NT2/D1 (cell line): Measurements from ENCODE around the gene ELMO3.

Experiments used
- DNase-seq: peaks from one replicate; pipeline ENCODE4 v3.0.0-alpha.2; 2011; ENCODE audit warnings: low read depth, low spot score
- H3K27me3 ChIP-seq: 2 replicates; pipeline ENCODE4 v1.6.0; 2011; ENCODE audit warnings: mild to moderate bottlenecking; ENCODE audit not compliant: insufficient read length, insufficient read depth
- H3K36me3 ChIP-seq: 2 replicates; pipeline ENCODE4 v1.6.1; 2011; ENCODE audit warnings: mild to moderate bottlenecking, low read length, mixed read lengths; ENCODE audit not compliant: insufficient read depth, insufficient read length
- H3K4me1 ChIP-seq: 2 replicates; pipeline ENCODE4 v1.5.1; 2011; ENCODE audit not compliant: insufficient read depth, insufficient read length
- H3K4me3 ChIP-seq: 2 replicates; pipeline ENCODE4 v1.5.1; 2011; ENCODE audit warnings: low read depth; ENCODE audit not compliant: insufficient read length
- H3K9ac ChIP-seq: 2 replicates; pipeline ENCODE4 v1.6.0; 2011; ENCODE audit warnings: low read depth; ENCODE audit not compliant: insufficient read length
- H3K9me3 ChIP-seq: 2 replicates; pipeline ENCODE4 v1.5.1; 2011; ENCODE audit warnings: mild to moderate bottlenecking, low read length; ENCODE audit not compliant: insufficient read depth
- SUZ12 ChIP-seq: IDR thresholded peaks from 2 replicates; pipeline ENCODE4 v1.6.1; 2011; ENCODE audit not compliant: insufficient read length, insufficient read depth; ENCODE audit errors: extremely low read depth
- YY1 ChIP-seq: IDR thresholded peaks from 2 replicates; pipeline ENCODE4 v1.6.1; 2011; ENCODE audit not compliant: insufficient read length, insufficient read depth
- ZNF274 ChIP-seq: IDR thresholded peaks from 2 replicates; pipeline ENCODE4 v1.6.1; 2011; ENCODE audit warnings: mild to moderate bottlenecking, low read depth, low read length

ELMO3 gene

DNA sequence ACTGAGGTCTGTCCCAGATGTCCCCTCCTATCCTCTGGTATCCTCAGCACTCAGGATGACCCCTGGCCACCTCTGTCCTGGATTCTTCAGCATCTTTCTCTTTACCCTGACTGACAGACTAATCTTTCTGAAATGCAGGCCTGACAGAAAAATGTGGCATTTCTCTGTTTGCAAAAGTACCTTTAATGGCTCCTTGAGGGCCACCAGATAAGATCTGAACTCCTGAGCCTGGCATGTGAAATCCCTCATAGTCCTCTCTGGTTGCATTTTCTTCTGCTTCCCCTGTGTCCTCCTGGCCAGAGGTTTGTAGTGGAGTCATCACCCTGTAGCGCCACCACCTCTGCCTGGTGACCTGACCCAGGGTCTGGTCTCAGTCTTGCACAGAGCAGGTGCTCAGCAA is 2.0 kb upstream of the ELMO3 start:
- H3K4me3 ChIP-seq = no peak overlapping the region
- no peak for DNase-seq
- no peak overlapping the region for H3K9ac ChIP-seq
- H3K27me3 ChIP-seq = no peaks in the 10 kb centered on the region
- H3K4me1 ChIP-seq = peaks cover 9% of the 10 kb centered on the region
- H3K9me3 ChIP-seq = no peaks in the 10 kb centered on the region
- H3K36me3 ChIP-seq = peaks cover 89% of the 10 kb centered on the region
- TF ChIP-seq SUZ12 (no peak), YY1 (no peak), ZNF274 (no peak)

DNA sequence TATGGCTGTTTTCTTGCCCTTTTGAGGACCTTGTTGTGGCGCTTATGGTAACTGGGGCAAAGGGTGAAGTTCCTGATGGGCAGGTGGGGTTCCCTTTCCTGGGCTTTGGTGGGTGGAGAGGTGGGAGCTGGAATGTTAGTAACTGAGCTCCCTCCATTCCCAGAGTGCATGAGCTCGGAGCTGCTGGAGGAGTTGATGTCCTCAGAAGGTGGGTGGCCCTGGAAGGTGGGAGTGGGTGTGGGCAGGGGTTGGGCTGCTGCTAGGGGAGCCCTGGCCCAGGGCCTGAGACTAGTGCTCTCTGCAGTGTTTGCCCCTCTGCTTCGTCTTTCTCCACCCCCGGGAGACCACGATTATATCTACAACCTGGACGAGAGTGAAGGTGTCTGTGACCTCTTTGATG is 1.2 kb upstream of the ELMO3 start:
- no peak for TF ChIP-seq ZNF274
- DNase-seq = no peak
- H3K4me1 ChIP-seq = peaks cover 6% of the 10 kb centered on the region
- no peak overlapping the region for H3K4me3 ChIP-seq
- no peaks in the 10 kb centered on the region for H3K27me3 ChIP-seq
- H3K9me3 ChIP-seq = no peaks in the 10 kb centered on the region
- H3K36me3 ChIP-seq = peaks cover 94% of the 10 kb centered on the region
- no peak overlapping the region for H3K9ac ChIP-seq

- H3K27me3 ChIP-seq = no peaks in the 10 kb centered on the region
- peaks cover under 1% of the 10 kb centered on the region for H3K4me1 ChIP-seq
- TF ChIP-seq YY1 (no peak), ZNF274 (no peak), SUZ12 (no peak)
- H3K36me3 ChIP-seq = peaks cover 94% of the 10 kb centered on the region
- no peaks in the 10 kb centered on the region for H3K9me3 ChIP-seq
- no peak overlapping the region for H3K4me3 ChIP-seq
- no peak overlapping the region for H3K9ac ChIP-seq
- no peak for DNase-seq
These were observed 645 bp upstream of the ELMO3 start for GRCh38 chr16:67198238-67198734.

GRCh38 chr16:67199808-67200198 is 872 bp downstream of the ELMO3 start:
- Histone ChIP-seq H3K36me3 (peaks cover 92% of the 10 kb centered on the region), H3K4me3 (no peak overlapping the region), H3K9me3 (no peaks in the 10 kb centered on the region), H3K27me3 (no peaks in the 10 kb centered on the region), H3K4me1 (no peaks in the 10 kb centered on the region), H3K9ac (no peak overlapping the region)
- TF ChIP-seq ZNF274 = no peak
- no peak for TF ChIP-seq SUZ12
- no peak for TF ChIP-seq YY1
- no peak for DNase-seq

DNA sequence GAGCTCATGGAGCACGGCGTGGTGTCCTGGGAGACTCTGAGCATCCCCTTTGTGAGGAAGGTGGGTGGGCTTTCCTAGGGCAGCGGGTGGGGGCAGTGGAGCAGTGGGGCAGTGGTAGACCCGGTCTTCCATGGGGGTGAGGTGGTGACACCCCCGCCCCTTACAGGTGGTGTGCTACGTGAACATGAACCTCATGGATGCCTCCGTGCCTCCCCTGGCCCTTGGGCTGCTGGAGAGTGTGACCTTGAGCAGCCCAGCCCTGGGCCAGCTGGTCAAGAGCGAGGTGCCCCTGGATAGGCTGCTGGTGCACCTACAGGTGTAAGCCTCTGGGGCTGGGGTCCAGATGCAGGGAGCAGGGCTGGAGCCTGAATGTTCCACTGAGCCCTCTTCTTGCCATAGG is 1.6 kb downstream of the ELMO3 start:
- Histone ChIP-seq H3K4me3 (no peak overlapping the region), H3K36me3 (peaks cover 86% of the 10 kb centered on the region)

DNA sequence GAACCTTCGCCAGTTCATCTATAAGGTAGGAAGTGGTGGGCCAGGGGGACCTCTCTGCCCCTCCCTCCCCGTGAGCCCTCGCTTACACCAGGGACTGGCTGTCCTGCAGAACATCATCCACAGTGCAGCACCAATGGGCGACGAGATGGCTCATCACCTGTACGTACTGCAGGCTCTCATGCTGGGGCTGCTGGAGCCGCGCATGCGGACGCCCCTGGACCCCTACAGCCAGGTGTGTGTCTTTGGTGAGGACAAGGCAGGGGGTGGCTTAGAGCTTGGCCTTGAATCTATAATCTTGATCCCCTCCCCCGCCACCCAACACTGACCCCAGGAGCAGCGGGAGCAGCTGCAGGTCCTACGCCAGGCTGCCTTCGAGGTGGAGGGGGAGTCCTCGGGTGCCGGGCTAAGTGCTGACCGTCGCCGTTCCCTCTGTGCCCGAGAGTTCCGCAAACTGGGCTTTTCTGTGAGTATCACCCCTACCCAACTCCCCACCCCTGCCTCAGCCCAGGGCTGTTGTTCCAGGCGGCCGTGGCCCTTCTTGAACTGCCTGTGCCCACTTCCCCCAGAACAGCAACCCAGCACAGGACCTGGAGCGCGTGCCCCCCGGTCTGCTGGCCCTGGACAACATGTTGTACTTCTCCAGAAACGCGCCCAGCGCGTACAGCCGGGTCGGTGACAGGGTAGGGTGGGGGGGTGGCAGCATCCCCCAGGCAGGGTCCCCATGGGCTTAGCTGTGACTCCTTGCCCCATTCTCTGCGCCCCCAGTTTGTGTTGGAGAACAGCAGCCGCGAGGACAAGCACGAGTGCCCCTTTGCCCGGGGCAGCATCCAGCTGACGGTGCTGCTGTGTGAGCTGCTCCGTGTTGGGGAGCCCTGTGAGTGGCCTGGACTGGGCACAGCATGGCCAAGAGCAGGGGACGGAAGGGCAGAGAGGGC is 2.7 kb downstream of the ELMO3 start:
- H3K4me3 ChIP-seq = no peak overlapping the region
- TF ChIP-seq YY1 (no peak), ZNF274 (no peak), SUZ12 (no peak)
- peaks cover 5% of the 10 kb centered on the region for H3K4me1 ChIP-seq
- H3K9ac ChIP-seq = no peak overlapping the region
- no peak for DNase-seq
- peaks cover 81% of the 10 kb centered on the region for H3K36me3 ChIP-seq
- H3K9me3 ChIP-seq = no peaks in the 10 kb centered on the region
- H3K27me3 ChIP-seq = no peaks in the 10 kb centered on the region

More for the DNA sequence above, 1.6 kb downstream of the ELMO3 start:
- no peaks in the 10 kb centered on the region for H3K27me3 ChIP-seq
- TF ChIP-seq SUZ12 (no peak), ZNF274 (no peak), YY1 (no peak)
- DNase-seq = no peak
- H3K4me1 ChIP-seq = no peaks in the 10 kb centered on the region
- H3K9me3 ChIP-seq = no peaks in the 10 kb centered on the region
- H3K9ac ChIP-seq = no peak overlapping the region

- no peak overlapping the region for H3K4me3 ChIP-seq
- H3K36me3 ChIP-seq = peaks cover 73% of the 10 kb centered on the region
- no peaks in the 10 kb centered on the region for H3K27me3 ChIP-seq
- no peak overlapping the region for H3K9ac ChIP-seq
- H3K9me3 ChIP-seq = no peaks in the 10 kb centered on the region
- peaks cover 11% of the 10 kb centered on the region for H3K4me1 ChIP-seq
- DNase-seq = no peak
- TF ChIP-seq SUZ12 (no peak), ZNF274 (no peak), YY1 (no peak)
These were observed 3.5 kb downstream of the ELMO3 start for GRCh38 chr16:67202426-67202825.
